NCI-H2196 (cell line): Measurements from ENCODE around the gene RHBDD1.

Experiments used
- DNase-seq: peaks from one replicate; lab custom pipeline; 2025; ENCODE audit not compliant: unreplicated experiment; lab: John Stamatoyannopoulos, UW

RHBDD1 gene

GRCh38 chr2:226981791-226982326 is 146.0 kb downstream of the RHBDD1 start:
- no peak for DNase-seq

GRCh38 chr2:226983895-226984749 is 148.3 kb downstream of the RHBDD1 start:
- DNase-seq: no peak

- peak; percentile 64 for DNase-seq
These were observed 149.1 kb downstream of the RHBDD1 start for GRCh38 chr2:226984750-226985582.

GRCh38 chr2:226985583-226985946 is 149.7 kb downstream of the RHBDD1 start:
- no peak for DNase-seq

GRCh38 chr2:226991663-226992062 is 155.8 kb downstream of the RHBDD1 start:
- DNase-seq: no peak

- DNase-seq: no peak
These were observed 157.3 kb downstream of the RHBDD1 start for GRCh38 chr2:226993171-226993570.

- DNase-seq: no peak
These were observed 158.9 kb downstream of the RHBDD1 start for GRCh38 chr2:226994775-226995174.

- DNase-seq: no peak
These were observed 159.8 kb downstream of the RHBDD1 start for GRCh38 chr2:226995625-226996041.

- no peak for DNase-seq
These were observed 163.8 kb downstream of the RHBDD1 start for GRCh38 chr2:226999661-227000060.

- DNase-seq: no peak
These were observed 164.3 kb downstream of the RHBDD1 start for GRCh38 chr2:227000123-227000522.

- DNase-seq: no peak
These were observed 168.6 kb downstream of the RHBDD1 start for GRCh38 chr2:227004482-227004881.

GRCh38 chr2:227006189-227006897 is 170.5 kb downstream of the RHBDD1 start:
- no peak for DNase-seq

GRCh38 chr2:227007148-227007547 is 171.3 kb downstream of the RHBDD1 start:
- no peak for DNase-seq

- no peak for DNase-seq
These were observed 172.1 kb downstream of the RHBDD1 start for GRCh38 chr2:227007940-227008339.

- no peak for DNase-seq
These were observed 174.6 kb downstream of the RHBDD1 start for GRCh38 chr2:227010433-227010832.

GRCh38 chr2:227013330-227013729 is 177.5 kb downstream of the RHBDD1 start:
- DNase-seq: no peak

GRCh38 chr2:227013881-227014280 is 178.0 kb downstream of the RHBDD1 start:
- no peak for DNase-seq

- DNase-seq: no peak
These were observed 181.0 kb downstream of the RHBDD1 start for GRCh38 chr2:227016894-227017293.

- no peak for DNase-seq
These were observed 184.6 kb downstream of the RHBDD1 start for GRCh38 chr2:227020416-227020815.

GRCh38 chr2:227022608-227023007 is 186.8 kb downstream of the RHBDD1 start:
- no peak for DNase-seq

GRCh38 chr2:227025510-227025909 is 189.7 kb downstream of the RHBDD1 start:
- no peak for DNase-seq
